ENCODE results near the gene FGF1. TPM values are rescaled to one million over a fixed set of nuclear protein-coding genes. Genes with fewer than 3 reads are reported as not detected.

FGF1 gene
- total and polyA plus RNA-seq, 2 donors (not counting 1 experiment from before 2014, with no cell fraction given): not detected

DNA sequence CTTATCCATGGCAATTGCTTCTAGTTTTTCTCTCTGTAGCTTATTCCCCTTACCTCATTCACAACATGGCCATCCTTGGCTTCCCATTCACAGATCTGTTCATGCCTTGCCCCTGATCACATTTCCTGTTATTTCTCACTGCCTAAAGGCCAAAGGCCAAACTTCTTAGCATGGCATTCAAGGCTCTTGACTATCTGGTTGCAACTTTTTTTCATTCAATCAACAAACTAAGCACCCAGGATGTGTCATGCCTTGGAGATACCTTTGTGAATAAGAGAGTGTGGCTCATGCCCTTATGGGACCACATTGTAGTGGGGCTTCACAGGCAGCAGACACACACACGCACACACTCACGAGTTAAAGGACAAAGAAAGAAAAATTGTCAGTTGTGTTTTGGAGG is 27.6 kb downstream of the FGF1 start:
- POLR2A ChIA-PET: no interaction called here
- Mint-ChIP-seq H3K27me3 (peaks cover 59% of the 10 kb centered on the region), H3K27ac (no peak overlapping the region), H3K4me3 (no peak overlapping the region), H3K9me3 (ENCODE audit: insufficient read depth) (no peaks in the 10 kb centered on the region), H3K4me1 (no peaks in the 10 kb centered on the region)
- 93% methylated on average over 2 of the region's 2 CpGs for WGBS (ENCODE audit: insufficient coverage)
- Histone ChIP-seq H3K4me3 (ENCODE audit: control extremely low read depth in 1 of 5, extremely low read depth in 1 of 5, insufficient read depth in 1 of 5, low read depth in 2 of 5, low read length in 4 of 5) (no peak overlapping the region), H3K36me3 (replicated peaks in 1 of 2; ENCODE audit: control extremely low read depth in 1 of 2, control insufficient read depth in 1 of 2, extremely low read depth in 1 of 2, insufficient read depth in 2 of 2, low read length in 1 of 2) (no peaks in the 10 kb centered on the region), H3K79me2 (ENCODE audit: control insufficient read depth, insufficient read depth, low read length) (no peaks in the 10 kb centered on the region), H3K4me2 (replicated peaks; ENCODE audit: low read depth, low read length, poor library complexity, severe bottlenecking) (no peak overlapping the region), H2AFZ (ENCODE audit: insufficient read depth, low read depth, low read length, poor library complexity, severe bottlenecking) (no peak overlapping the region), H3K9ac (ENCODE audit: low read length) (no peak overlapping the region), H3K27me3 (replicated peaks in 1 of 4; ENCODE audit: control extremely low read depth in 1 of 4, control insufficient read depth in 3 of 4, insufficient read depth in 4 of 4, low read length in 3 of 4) (peaks cover 0 to 12% (median 2%) of the 10 kb centered on the region in 4 experiments), H4K20me1 (ENCODE audit: control insufficient read depth, insufficient read depth, low read length, poor library complexity, severe bottlenecking) (no peaks in the 10 kb centered on the region), H3K9me3 (ENCODE audit: control extremely low read depth in 1 of 3, control insufficient read depth in 2 of 3, insufficient read depth in 1 of 3, low read length in 2 of 3) (no peaks in the 10 kb centered on the region), H3K27ac (ENCODE audit: low read length in 2 of 2) (no peak overlapping the region), H3K4me1 (ENCODE audit: control insufficient read depth in 2 of 2, insufficient read depth in 2 of 2, low read length in 2 of 2) (no peaks in the 10 kb centered on the region)
- ATAC-seq (ENCODE audit: low read depth): no peak
- TF ChIP-seq CTCF (IDR thresholded peaks at IDR 0.05) (no peak), EZH2 (IDR thresholded peaks at IDR 0.05; ENCODE audit: borderline replicate concordance, insufficient read depth, low read depth, low read length, poor library complexity, severe bottlenecking) (no peak)
- DNase-seq: no peak
- intact Hi-C loops (cut with micrococcal nuclease): no loop called here
- CTCF ChIA-PET: interaction anchor here (0.6 to 0.7 kb wide), 2 partner anchors 230 to 233 kb away, joined by 3 read pairs; no protein-coding TSS in a partner anchor

- H3K4me1 ChIP-seq (ENCODE audit: control insufficient read depth in 2 of 2, insufficient read depth in 2 of 2, low read length in 2 of 2): no peaks in the 10 kb centered on the region
- no peaks in the 10 kb centered on the region for H3K9me3 ChIP-seq (ENCODE audit: control extremely low read depth in 1 of 3, control insufficient read depth in 2 of 3, insufficient read depth in 1 of 3, low read length in 2 of 3)
- no peaks in the 10 kb centered on the region for H3K36me3 ChIP-seq (replicated peaks in 1 of 2; ENCODE audit: control extremely low read depth in 1 of 2, control insufficient read depth in 1 of 2, extremely low read depth in 1 of 2, insufficient read depth in 2 of 2, low read length in 1 of 2)
- intact Hi-C loops (cut with micrococcal nuclease): no loop called here
- Mint-ChIP-seq H3K27me3 (peaks cover 64% of the 10 kb centered on the region), H3K27ac (no peak overlapping the region), H3K4me3 (no peak overlapping the region), H3K9me3 (ENCODE audit: insufficient read depth) (no peaks in the 10 kb centered on the region), H3K4me1 (no peaks in the 10 kb centered on the region)
- TF ChIP-seq EZH2 (IDR thresholded peaks at IDR 0.05; ENCODE audit: borderline replicate concordance, insufficient read depth, low read depth, low read length, poor library complexity, severe bottlenecking) (no peak), CTCF (IDR thresholded peaks at IDR 0.05) (no peak)
- no peak overlapping the region for H3K4me2 ChIP-seq (replicated peaks; ENCODE audit: low read depth, low read length, poor library complexity, severe bottlenecking)
- ATAC-seq (ENCODE audit: low read depth) (no peak), DNase-seq (no peak)
- H2AFZ ChIP-seq (ENCODE audit: insufficient read depth, low read depth, low read length, poor library complexity, severe bottlenecking): no peak overlapping the region
- no peak overlapping the region for H3K9ac ChIP-seq (ENCODE audit: low read length)
- H3K4me3 ChIP-seq (ENCODE audit: control extremely low read depth in 1 of 5, extremely low read depth in 1 of 5, insufficient read depth in 1 of 5, low read depth in 2 of 5, low read length in 4 of 5): no peak overlapping the region
- H3K27me3 ChIP-seq (replicated peaks in 1 of 4; ENCODE audit: control extremely low read depth in 1 of 4, control insufficient read depth in 3 of 4, insufficient read depth in 4 of 4, low read length in 3 of 4): peaks cover 0 to 12% (median 2%) of the 10 kb centered on the region in 4 experiments
- H3K27ac ChIP-seq (ENCODE audit: low read length in 2 of 2): no peak overlapping the region
- WGBS (ENCODE audit: insufficient coverage): 95% methylated on average over 7 of the region's 8 CpGs
- no peaks in the 10 kb centered on the region for H4K20me1 ChIP-seq (ENCODE audit: control insufficient read depth, insufficient read depth, low read length, poor library complexity, severe bottlenecking)
- ChIA-PET CTCF (interaction anchor here (2.6 kb wide), 1 partner anchor 11 kb away, joined by 9 read pairs; no protein-coding TSS in a partner anchor), POLR2A (no interaction called here)
- no peaks in the 10 kb centered on the region for H3K79me2 ChIP-seq (ENCODE audit: control insufficient read depth, insufficient read depth, low read length)
Measured at GRCh38 chr5:142657446-142657845, 28.4 kb downstream of the FGF1 start.
